GM18511 (cell line): ENCODE measurements around the gene RAB37.
A peak's percentile ranks its signal among the peaks of the same experiment; 100 is the strongest.

Source experiments
- ATAC-seq: cut with Tn5 transposase; IDR thresholded peaks from one replicate; pipeline ENCODE4 v1.9.1; 2021; ENCODE audit warnings: mild to moderate bottlenecking, moderate library complexity; ENCODE audit not compliant: unreplicated experiment

Gene RAB37

DNA sequence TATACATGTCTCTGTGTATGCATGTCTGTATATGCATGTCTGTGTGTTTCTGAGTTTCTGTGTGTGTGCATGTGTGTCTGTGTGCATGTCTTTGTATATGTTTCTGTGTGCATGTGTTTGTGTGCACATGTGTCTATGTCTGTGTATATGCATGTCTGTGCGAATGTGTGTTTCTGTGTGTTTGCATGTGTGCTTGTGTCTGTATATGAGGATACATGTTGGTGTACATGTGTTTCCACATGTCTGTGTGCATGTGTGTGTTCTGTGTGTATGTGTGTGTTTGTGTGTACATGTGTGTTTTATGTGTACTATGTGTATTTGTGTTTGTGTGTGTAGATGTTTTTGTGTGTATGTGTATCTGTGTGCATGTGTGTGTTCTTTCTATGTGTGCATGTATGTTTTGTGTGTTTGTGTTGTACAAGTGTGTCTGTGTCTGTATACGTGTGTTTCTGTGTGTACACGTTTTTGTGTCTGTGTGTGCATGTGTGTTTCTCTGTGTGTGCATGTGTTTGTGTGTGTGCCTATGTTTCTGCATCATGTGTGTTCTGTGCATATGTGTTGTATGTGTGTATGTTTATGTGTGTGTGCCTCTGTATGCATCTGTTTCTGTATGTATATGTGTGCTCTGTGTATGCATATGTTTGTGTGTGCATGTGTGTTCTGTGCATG, 8.9 kb upstream of the RAB37 start:
- no peak for ATAC-seq

DNA sequence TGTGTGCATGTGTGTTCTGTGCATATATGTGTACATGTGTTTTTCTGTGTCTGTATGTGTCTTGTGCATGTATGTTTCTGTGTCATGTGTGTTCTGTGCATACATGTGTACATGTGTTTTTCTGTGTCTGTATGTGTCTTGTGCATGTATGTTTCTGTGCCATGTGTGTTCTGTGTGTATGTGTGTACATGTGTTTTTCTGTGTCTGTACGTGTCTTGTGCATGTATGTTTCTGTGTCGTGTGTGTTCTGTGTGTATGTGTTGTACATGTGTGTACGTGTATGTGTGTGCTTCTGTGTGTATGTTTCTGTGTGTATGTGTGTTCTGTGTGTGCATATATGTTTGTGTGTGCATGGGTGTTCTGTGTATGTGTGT, 8.4 kb upstream of the RAB37 start:
- ATAC-seq, result no peak

GRCh38 chr17:74729368-74729767, 7.7 kb upstream of the RAB37 start:
- no peak for ATAC-seq

DNA sequence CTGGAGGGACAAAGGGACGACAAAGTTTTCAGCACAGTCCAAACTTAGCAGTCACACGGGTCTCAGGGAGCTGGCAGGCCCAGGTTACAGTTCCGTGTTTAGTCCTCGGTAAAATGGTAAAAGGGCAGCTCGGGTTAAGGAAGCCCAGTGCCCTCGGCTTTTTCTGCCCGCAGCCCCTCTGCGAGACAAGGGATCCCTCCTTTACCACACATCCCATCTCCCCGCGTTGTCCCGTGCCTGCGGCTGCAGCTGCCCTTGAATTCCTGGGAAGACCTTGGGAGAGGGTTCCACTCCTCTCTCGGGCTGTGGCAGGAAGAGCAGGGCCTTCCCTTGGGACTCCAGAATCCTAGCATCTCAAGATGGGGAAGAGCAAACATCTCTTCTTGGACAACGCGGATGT, 7.2 kb upstream of the RAB37 start:
- no peak for ATAC-seq

- ATAC-seq, result no peak
Measured at GRCh38 chr17:74730491-74731346, 6.3 kb upstream of the RAB37 start.

- no peak for ATAC-seq
Measured at GRCh38 chr17:74731347-74731605, 5.8 kb upstream of the RAB37 start.

DNA sequence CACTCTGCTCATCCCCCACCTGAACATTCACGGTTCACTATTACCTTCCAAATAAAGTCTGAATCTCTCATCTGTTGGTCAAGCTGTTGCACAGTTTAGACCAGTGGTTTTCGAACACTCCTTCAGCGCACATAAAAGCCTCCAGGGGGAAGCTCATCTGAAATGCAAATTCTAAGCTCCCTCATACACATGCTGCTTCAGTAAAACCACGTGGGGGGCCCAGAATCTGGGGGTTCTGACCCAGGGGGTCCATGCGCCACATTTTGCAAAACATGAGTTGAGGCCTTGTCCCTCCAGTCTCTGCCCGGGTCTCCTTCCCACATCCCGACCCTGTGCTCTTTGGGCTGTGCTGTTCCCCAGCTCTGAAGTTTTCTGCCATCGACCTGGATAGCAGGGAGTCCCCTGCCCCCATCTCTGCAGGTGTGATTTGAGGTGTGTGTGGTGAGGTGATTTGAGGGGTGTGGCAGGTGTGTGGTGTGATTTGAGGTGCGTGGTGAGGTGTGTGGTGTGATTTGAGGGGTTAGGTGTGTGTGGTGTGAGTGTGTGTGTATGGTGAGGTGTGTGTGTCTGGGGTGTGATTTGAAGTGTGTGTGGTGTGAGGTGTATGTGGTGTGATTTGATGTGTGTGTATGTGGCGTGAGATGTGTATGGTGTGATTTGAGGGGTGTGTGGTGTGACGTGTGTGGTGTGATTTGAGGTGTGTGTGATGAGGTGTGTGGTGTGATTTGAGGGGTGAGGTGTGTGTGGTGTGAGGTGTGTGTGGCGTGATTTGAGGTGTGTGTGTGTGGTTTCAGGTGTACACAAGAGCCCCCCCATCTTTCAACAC, 4.8 kb upstream of the RAB37 start:
- ATAC-seq, result no peak

- ATAC-seq, result no peak
Measured at GRCh38 chr17:74733365-74734122, 3.5 kb upstream of the RAB37 start.

DNA sequence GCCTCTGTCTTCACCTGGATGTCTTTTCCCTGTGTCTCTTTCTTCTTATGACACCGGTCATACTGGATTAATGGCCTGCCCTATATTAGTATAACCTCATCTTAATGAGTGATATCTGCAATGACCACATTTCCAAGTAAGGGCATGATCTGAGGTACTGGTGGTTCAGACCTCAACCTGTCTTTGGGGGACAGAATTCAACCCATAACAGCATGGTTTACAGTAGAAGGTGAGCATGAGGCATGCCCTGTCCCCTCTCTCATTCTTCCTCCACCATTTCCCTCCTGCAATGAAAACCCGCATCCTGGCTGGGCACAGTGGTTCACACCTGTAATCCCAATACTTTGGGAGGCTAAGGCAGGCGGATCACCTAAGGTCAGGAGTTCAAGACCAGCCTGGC, 2.8 kb upstream of the RAB37 start:
- ATAC-seq, result no peak

GRCh38 chr17:74737299-74738050, 419 bp downstream of the RAB37 start:
- no peak for ATAC-seq

- ATAC-seq, result peak; percentile 52
Measured at GRCh38 chr17:74738051-74738996, 1.3 kb downstream of the RAB37 start.

DNA sequence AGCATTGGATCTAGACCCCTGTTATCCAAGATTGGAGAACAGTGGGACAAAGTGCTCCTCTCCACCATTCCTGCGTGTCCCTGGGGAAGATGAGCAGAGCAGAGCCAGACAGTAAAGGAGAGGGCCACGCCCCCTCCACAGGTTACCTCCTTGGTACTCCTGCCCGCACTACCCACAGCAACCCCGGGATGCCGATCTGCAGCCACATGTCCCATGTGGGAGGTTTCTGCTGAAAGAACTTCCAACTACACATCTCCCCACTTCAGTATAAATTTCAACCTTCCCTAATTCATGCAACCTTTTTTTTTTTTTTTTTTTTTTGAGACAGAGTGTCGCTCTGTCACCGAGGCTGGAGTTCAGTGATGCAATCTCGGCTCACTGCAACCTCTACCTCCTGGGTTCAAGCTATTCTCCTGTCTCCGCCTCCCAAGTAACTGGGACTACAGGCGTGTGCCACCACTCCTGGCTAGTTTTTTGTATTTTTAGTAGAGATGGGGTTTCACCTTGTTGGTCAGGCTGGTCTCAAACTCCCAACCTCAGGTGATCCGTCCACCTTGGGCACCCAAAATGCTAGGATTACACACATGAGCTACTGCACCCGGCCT, 2.3 kb downstream of the RAB37 start:
- no peak for ATAC-seq

DNA sequence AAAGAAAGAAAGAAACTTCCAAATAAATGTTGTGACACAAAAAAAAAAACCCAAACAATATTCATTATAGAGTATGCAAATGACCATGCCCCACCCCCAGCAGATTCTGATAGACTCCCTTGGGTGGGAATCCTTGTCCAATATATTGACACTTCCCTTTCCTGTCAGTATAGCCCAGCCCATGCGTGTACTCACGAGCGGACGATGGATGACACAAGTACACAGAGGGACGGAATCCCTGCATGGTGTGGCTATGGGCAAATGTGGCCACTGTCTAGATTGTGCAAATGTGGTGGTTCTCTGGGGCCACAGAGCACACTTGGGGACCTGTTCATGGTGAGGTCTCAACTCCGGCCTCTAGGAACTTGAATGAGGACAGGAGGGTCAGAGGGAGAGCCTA, 3.1 kb downstream of the RAB37 start:
- no peak for ATAC-seq

GRCh38 chr17:74740641-74741387, 3.8 kb downstream of the RAB37 start:
- no peak for ATAC-seq

DNA sequence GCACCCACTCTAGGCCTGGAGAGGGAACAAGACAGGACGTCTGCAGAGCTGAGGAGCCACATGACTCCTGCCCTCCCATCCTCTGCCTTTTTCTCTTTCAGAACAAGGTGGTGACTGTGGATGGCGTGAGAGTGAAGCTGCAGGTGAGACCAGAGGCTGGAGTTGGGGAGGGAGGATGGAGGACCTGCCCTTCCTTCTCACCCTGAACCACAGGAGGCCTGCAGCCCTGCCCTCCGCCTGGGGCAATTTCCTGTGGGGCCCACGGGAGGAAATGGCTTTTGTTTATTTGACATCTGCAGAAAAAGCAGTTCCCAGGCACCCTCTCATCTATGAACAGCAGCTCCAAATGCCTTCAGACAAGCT, 5.1 kb downstream of the RAB37 start:
- peak; percentile 61 for ATAC-seq

GRCh38 chr17:74742978-74743545, 6.0 kb downstream of the RAB37 start:
- ATAC-seq, result no peak

DNA sequence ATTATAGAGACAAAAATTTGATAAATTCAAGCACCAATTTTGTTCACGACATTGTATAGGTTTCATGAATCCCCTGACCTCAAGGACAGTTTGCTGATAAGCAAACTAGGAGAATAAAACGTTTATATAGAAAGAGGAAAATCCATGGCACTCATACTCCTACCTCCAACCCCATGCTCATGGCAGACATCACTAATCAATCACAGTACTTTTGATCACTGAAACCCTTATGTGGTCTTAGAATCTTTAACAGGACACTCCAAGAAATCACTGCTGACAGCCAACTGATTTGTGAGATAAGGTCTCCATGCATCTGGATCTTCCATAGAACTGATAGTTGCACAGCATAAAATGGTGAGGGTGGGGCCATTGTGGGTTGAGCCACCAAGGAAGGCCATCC, 6.7 kb downstream of the RAB37 start:
- ATAC-seq, result no peak

DNA sequence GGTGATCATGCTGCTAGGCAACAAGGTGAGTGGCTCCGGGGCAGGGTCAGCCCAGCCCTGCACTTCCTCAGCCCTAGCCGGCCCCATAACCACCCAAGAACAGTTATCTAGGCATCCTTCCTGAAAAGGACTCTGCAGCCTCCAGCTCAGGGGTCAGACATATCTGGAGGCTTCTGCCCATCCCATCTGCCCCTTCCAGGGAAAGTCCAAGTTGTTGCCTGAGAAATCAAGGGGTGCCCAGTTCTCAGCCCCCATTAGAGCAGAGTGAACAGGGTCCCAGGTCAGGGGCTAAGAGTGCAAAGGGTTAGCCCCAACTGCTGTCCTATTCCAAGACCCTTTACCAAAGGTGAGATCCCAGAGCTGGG, 7.3 kb downstream of the RAB37 start:
- ATAC-seq, result no peak
